HL-60 (cell line): ENCODE measurements around the gene CMIP.

Experiments used
- DNase-seq, 2 experiments: peaks; one replicate each; pipeline ENCODE4 v3.0.0-alpha.2; 2010 to 2020; ENCODE audit warnings: low read depth in 1 of 2, low spot score in 1 of 2
- H3K27ac ChIP-seq: fragments of 250-450 bp; sonication (Bioruptor Pico); replicated peaks from 2 replicates; pipeline ENCODE4 v1.5.1; 2020; ENCODE audit warnings: mild to moderate bottlenecking, moderate library complexity
- H3K27me3 ChIP-seq: fragments of 250-450 bp; sonication (Bioruptor Pico); 2 replicates; pipeline ENCODE4 v1.5.1; 2021; ENCODE audit warnings: mild to moderate bottlenecking, moderate library complexity; ENCODE audit not compliant: insufficient read depth, poor library complexity, severe bottlenecking
- H3K4me3 ChIP-seq: replicated peaks from 2 replicates; pipeline ENCODE4 v1.5.1; 2011; ENCODE audit warnings: mild to moderate bottlenecking, control low read depth, low read length; ENCODE audit not compliant: insufficient read depth
- GABPA ChIP-seq: IDR thresholded peaks from 2 replicates; pipeline ENCODE4 v1.6.1; 2012; ENCODE audit warnings: low read depth
- POLR2AphosphoS5 ChIP-seq: IDR thresholded peaks from 2 replicates; pipeline ENCODE4 v1.6.1; 2012; ENCODE audit warnings: low read depth
- REST ChIP-seq: IDR thresholded peaks from 2 replicates; pipeline ENCODE4 v1.6.1; 2012; ENCODE audit warnings: low read depth; ENCODE audit not compliant: insufficient replicate concordance
- SPI1 ChIP-seq: IDR thresholded peaks from 2 replicates; pipeline ENCODE4 v1.6.1; 2012; ENCODE audit warnings: low read depth, mild to moderate bottlenecking, borderline replicate concordance
- TF ChIP-seq, protein P1 (sequence below): IDR thresholded peaks from one replicate; pipeline ENCODE4 v1.5.1; 2011; ENCODE audit warnings: low read length, control low read depth, inconsistent platforms; ENCODE audit not compliant: insufficient read depth

CMIP gene

GRCh38 chr16:81728435-81728834, 283.8 kb downstream of the CMIP start:
- H3K4me3 ChIP-seq, result no peak overlapping the region
- no peak for DNase-seq
- H3K27ac ChIP-seq, result no peak overlapping the region
- H3K27me3 ChIP-seq, result no peaks in the 10 kb centered on the region
- TF ChIP-seq, protein P1, sequence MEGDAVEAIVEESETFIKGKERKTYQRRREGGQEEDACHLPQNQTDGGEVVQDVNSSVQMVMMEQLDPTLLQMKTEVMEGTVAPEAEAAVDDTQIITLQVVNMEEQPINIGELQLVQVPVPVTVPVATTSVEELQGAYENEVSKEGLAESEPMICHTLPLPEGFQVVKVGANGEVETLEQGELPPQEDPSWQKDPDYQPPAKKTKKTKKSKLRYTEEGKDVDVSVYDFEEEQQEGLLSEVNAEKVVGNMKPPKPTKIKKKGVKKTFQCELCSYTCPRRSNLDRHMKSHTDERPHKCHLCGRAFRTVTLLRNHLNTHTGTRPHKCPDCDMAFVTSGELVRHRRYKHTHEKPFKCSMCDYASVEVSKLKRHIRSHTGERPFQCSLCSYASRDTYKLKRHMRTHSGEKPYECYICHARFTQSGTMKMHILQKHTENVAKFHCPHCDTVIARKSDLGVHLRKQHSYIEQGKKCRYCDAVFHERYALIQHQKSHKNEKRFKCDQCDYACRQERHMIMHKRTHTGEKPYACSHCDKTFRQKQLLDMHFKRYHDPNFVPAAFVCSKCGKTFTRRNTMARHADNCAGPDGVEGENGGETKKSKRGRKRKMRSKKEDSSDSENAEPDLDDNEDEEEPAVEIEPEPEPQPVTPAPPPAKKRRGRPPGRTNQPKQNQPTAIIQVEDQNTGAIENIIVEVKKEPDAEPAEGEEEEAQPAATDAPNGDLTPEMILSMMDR, result no peak
- TF ChIP-seq SPI1, result no peak
- TF ChIP-seq GABPA, result no peak
- TF ChIP-seq POLR2AphosphoS5, result no peak
- no peak for TF ChIP-seq REST

DNA sequence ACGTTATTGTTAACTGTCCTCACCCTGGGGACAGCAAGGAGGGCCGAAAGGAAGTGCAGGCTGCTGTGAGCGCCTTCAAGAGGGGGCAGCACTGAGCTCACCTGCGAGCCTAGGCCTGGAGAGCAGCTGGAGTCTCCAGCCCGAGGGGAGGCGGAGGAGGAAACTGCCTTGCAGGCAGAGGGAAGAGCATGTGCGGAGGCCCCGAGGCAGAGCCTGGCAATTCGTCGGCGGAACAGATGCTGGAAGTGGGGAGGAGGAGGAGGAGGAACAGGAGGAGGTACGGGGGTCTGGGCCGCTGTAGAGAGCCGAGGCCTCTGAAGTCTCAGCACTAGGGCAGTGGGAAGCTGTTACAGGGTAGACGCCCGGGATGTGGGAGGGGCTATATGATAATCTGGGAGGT, 284.8 kb downstream of the CMIP start:
- H3K27me3 ChIP-seq, result no peaks in the 10 kb centered on the region
- TF ChIP-seq GABPA (no peak), REST (no peak), POLR2AphosphoS5 (no peak), SPI1 (no peak)
- TF ChIP-seq, protein P1, result no peak
- H3K4me3 ChIP-seq, result no peak overlapping the region
- no peak overlapping the region for H3K27ac ChIP-seq
- no peak for DNase-seq

DNA sequence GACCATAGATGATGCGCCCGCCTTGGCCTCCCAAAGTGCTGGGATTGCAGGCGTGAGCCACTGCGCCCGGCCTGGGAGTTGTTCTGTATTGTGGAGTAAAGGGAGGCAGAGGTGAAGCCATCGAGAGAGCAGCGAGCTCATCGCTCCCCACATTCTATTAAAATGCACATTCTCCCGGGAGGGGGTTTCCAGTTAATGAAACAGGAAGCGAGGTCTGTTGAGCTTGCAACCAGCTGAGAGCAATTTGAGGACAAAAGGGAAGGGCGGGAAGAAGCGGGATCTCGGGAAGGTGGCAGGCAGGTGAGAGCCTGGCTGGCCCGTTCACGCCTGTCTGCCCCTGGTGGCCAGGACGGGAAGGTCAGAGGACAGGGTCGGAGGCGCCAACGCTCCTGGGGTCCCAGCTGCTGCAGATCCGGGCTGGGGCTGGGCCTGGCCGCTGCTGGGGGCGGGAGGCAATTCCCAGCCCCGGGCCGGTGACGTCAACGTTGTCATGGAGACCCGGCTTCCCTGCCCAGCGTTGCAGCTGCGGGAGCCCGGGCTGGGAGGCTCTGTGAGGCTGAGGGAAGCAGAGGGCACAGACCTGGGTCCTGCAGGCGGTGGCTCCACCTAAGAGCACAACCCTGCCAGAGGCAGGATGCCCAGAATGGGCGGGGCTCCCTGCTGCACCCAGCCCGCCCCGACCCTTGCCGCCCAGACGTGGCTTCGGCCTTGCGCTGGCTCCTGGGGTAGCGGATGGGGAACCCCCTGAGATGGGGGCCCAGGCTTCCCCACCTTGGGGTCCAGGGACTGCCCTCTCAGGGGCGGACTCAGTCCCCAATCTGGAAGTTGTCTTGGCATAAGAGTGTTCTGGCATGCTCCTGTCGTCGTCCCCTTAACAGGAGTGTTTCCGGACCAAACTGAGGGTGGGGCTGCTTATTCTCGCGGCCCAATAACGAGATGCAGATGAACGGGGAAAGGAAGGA, 285.8 kb downstream of the CMIP start:
- no peak overlapping the region for H3K4me3 ChIP-seq
- no peaks in the 10 kb centered on the region for H3K27me3 ChIP-seq
- TF ChIP-seq, protein P1, result no peak
- no peak for TF ChIP-seq GABPA
- no peak for TF ChIP-seq POLR2AphosphoS5
- no peak for TF ChIP-seq SPI1
- no peak for TF ChIP-seq REST
- no peak overlapping the region for H3K27ac ChIP-seq
- no peak for DNase-seq
